Measurements from ENCODE around the gene RPL36. TPM values are rescaled to one million over a fixed set of nuclear protein-coding genes. Genes with fewer than 3 reads are reported as not detected.

Gene RPL36
- 1,000 to 10,000 TPM in 9 of 10 donors, 100 to 1,000 TPM in 1; 814 to 1,432 (median 1,156) TPM for polyA plus RNA-seq (ENCODE audit: insufficient read length in 10 of 10)
- long read RNA-seq, donor 1, transcript RPL36-201 (4 exons, 707 nt) = major isoform, 846 of 1,174 reads
- long read RNA-seq, donor 1, transcript RPL36-202 (3 exons, 556 nt) = minor isoform, 214 of 1,174 reads
- long read RNA-seq, donor 1, transcript RPL36-204 (3 exons, 452 nt) = minor isoform, 8 of 1,174 reads
- long read RNA-seq, donor 1, partial matches to known transcripts = 80 of 1,174 reads
- long read RNA-seq, donor 1, other reads (novel, unspliced or antisense) = 25 of 1,174 reads
- long read RNA-seq, donor 2, transcript RPL36-204 (3 exons, 452 nt) = minor isoform, 12 of 1,126 reads
- long read RNA-seq, donor 2, transcript RPL36-201 (4 exons, 707 nt) = major isoform, 885 of 1,126 reads
- long read RNA-seq, donor 2, transcript RPL36-202 (3 exons, 556 nt) = minor isoform, 169 of 1,126 reads
- long read RNA-seq, donor 2, partial matches to known transcripts = 20 of 1,126 reads
- long read RNA-seq, donor 2, other reads (novel, unspliced or antisense) = 38 of 1,126 reads
- long read RNA-seq, donor 3, partial matches to known transcripts = 0 of 3 reads
- long read RNA-seq, donor 3, other reads (novel, unspliced or antisense) = 0 of 3 reads
- long read RNA-seq, donor 4, transcript RPL36-204 (3 exons, 452 nt) = minor isoform, 9 of 901 reads
- long read RNA-seq, donor 4, transcript RPL36-202 (3 exons, 556 nt) = minor isoform, 131 of 901 reads
- long read RNA-seq, donor 4, transcript RPL36-201 (4 exons, 707 nt) = major isoform, 663 of 901 reads
- long read RNA-seq, donor 4, transcript RPL36-208 (2 exons, 907 nt) = minor isoform, 5 of 901 reads
- long read RNA-seq, donor 4, partial matches to known transcripts = 71 of 901 reads
- long read RNA-seq, donor 4, other reads (novel, unspliced or antisense) = 22 of 901 reads
- long read RNA-seq, donor 5, transcript RPL36-201 (4 exons, 707 nt) = major isoform, 1,283 of 1,705 reads
- long read RNA-seq, donor 5, transcript RPL36-204 (3 exons, 452 nt) = minor isoform, 16 of 1,705 reads
- long read RNA-seq, donor 5, transcript RPL36-202 (3 exons, 556 nt) = minor isoform, 241 of 1,705 reads
- long read RNA-seq, donor 5, partial matches to known transcripts = 99 of 1,705 reads
- long read RNA-seq, donor 5, other reads (novel, unspliced or antisense) = 66 of 1,705 reads
- long read RNA-seq, donor 6, transcript RPL36-202 (3 exons, 556 nt) = minor isoform, 169 of 1,029 reads
- long read RNA-seq, donor 6, transcript RPL36-201 (4 exons, 707 nt) = major isoform, 773 of 1,029 reads
- long read RNA-seq, donor 6, partial matches to known transcripts = 55 of 1,029 reads
- long read RNA-seq, donor 6, other reads (novel, unspliced or antisense) = 30 of 1,029 reads
- long read RNA-seq, donor 7, transcript RPL36-204 (3 exons, 452 nt) = minor isoform, 5 of 970 reads
- long read RNA-seq, donor 7, transcript RPL36-201 (4 exons, 707 nt) = major isoform, 555 of 970 reads
- long read RNA-seq, donor 7, transcript RPL36-202 (3 exons, 556 nt) = minor isoform, 124 of 970 reads
- long read RNA-seq, donor 7, partial matches to known transcripts = 252 of 970 reads
- long read RNA-seq, donor 7, other reads (novel, unspliced or antisense) = 34 of 970 reads
- long read RNA-seq, donor 8, transcript RPL36-201 (4 exons, 707 nt) = major isoform, 541 of 736 reads
- long read RNA-seq, donor 8, transcript RPL36-204 (3 exons, 452 nt) = minor isoform, 11 of 736 reads
- long read RNA-seq, donor 8, transcript RPL36-202 (3 exons, 556 nt) = minor isoform, 121 of 736 reads
- long read RNA-seq, donor 8, partial matches to known transcripts = 44 of 736 reads
- long read RNA-seq, donor 8, other reads (novel, unspliced or antisense) = 19 of 736 reads
- long read RNA-seq, donor 9, transcript RPL36-201 (4 exons, 707 nt) = major isoform, 124 of 147 reads
- long read RNA-seq, donor 9, transcript RPL36-202 (3 exons, 556 nt) = minor isoform, 23 of 147 reads
- long read RNA-seq, donor 9, partial matches to known transcripts = 0 of 147 reads
- long read RNA-seq, donor 9, other reads (novel, unspliced or antisense) = 0 of 147 reads

GRCh38 chr19:5690125-5690954, at the start of gene RPL36:
Gene RPL36, plus strand, starts transcription at chr19:5690295. Its CDS starts 213 bp downstream, at chr19:5690508.
- peak; percentile 97 to 99 (median 98) for DNase-seq

GRCh38 chr19:5641171-5641570, 48.9 kb upstream of the RPL36 start:
- DNase-seq = no peak

DNA sequence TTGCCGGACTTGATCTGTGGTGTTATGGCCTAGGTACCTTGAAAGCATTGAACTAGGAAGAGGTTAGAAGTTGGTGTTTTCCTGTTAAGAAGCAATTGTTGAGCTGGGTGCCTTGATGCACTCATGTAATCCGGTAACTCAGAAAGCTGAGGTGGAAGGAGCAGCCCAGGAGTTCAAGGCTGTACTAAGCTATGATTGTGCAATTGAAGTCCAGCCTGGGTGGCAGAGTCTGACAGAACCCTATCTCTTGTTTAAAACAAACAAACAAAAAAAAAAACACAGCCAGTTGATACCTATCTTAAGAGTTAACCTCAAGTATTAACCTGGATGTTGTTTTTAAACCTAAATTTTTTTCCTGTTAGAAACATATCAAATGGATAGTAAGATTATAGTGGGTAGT, 47.9 kb upstream of the RPL36 start:
- no peak for DNase-seq

DNA sequence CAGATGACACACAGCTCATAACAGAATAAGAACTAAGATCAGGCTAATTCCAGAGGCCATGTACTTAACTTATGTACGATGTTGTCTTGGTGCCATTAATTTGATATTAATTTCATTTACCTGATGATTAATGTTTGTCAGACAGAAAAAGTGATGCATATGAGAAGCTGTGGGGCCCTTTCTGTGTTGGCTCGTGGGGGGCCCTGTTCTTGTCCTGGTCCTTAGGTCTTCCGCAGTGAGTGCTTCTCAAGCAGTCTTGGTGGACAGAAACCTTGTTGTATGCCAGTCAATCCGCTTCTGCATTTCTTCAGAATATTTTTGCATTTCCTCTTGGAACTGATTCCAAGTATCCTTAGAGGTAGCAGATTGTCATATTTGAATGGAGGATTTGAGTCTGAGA, 47.0 kb upstream of the RPL36 start:
- no peak for DNase-seq

GRCh38 chr19:5644037-5644436, 46.1 kb upstream of the RPL36 start:
- no peak for DNase-seq

- no peak for DNase-seq
These were observed 44.7 kb upstream of the RPL36 start for GRCh38 chr19:5645409-5645808.

DNA sequence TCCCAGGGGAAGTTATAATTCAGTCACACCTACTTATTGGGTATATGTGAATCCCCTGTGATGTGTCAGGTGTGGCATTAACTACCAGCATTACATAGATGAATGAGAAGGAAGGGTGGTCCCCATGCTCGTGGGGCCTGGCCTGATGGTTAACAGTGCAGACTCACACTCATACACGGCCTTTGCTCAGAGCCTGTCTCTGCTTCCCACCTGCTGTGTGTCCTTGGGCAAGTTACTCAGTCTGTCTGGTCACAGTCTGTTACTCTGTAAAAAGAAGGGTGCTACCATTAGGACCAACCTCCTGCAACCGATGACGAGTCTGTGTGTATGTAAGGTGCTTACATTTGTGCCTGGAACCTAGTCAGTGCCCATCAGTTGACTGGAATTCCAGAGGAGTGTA, 43.4 kb upstream of the RPL36 start:
- DNase-seq = no peak

DNA sequence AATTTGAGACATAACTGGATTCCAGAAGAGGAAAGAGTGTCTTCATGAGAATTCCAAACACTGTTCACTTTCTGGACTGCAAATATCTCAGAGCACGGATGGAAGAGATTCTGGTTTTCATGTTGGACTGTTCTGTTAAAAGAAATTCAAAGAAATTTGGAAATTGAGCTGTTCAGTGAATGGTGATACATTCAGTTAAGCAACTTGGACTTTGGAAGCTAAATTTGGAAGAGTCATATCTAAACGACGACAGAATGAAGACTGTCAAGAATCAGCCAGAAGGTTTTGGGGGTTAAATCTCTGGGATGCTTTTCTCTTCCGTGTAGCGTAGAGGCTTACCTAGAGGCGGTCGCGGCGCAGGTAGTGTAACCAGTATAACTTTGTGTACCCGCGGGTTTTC, 41.6 kb upstream of the RPL36 start:
- DNase-seq = no peak

GRCh38 chr19:5651361-5651760, 38.7 kb upstream of the RPL36 start:
- no peak for DNase-seq

DNA sequence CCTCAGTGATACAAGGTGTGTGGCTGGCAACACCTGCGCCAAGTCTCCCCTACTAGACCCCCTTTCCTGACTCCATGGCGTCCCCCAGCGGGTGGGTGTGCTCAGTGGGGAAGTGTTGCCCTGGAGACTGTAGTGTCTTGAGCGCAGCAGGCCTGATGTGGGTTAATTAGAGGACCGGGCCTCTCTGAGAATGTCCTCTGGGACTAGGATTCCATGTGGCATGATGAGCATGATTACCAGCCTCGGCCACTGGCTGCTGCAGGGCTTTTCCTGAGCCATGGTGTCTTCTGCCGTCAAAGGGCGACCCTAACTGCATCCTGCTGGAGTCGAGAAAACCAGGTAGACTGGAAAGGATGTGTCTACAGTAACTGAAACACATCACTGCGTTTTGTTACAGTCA, 37.8 kb upstream of the RPL36 start:
- no peak for DNase-seq

GRCh38 chr19:5654931-5655330, 35.2 kb upstream of the RPL36 start:
- no peak for DNase-seq

- DNase-seq = no peak
These were observed 34.7 kb upstream of the RPL36 start for GRCh38 chr19:5655412-5655811.

- no peak for DNase-seq
These were observed 28.6 kb upstream of the RPL36 start for GRCh38 chr19:5661483-5661882.

GRCh38 chr19:5663904-5664303, 26.2 kb upstream of the RPL36 start:
- DNase-seq = no peak

DNA sequence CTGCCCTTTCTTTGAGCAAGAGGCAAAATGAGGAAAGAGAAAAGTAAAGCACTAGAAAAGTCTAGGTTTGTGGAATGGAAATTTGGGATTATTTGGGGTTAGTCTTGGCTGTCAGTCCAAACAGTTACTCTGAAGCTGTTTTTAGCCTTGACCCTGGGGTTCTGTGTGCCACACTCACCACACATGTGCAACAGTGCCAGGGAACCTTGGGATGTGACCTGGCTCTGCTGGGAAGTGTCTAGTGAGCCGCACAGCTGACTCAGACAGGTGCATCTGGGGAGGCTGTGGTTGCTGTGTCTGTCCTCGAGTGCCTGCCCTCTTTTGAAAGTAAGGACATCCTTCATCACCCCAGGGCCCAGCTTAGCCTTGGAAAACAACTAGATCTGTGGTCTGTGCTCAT, 25.6 kb upstream of the RPL36 start:
- DNase-seq = no peak

- DNase-seq = no peak
These were observed 24.1 kb upstream of the RPL36 start for GRCh38 chr19:5665781-5666513.

- DNase-seq = no peak
These were observed 23.0 kb upstream of the RPL36 start for GRCh38 chr19:5666921-5667610.

GRCh38 chr19:5667751-5668271, 22.3 kb upstream of the RPL36 start:
- DNase-seq = no peak

All from muscle of back (tissue), 13 donors.